Breast epithelium (tissue), 4 donors: ENCODE measurements around the gene NFIX. TPM values are rescaled to one million over a fixed set of nuclear protein-coding genes. Genes with fewer than 3 reads are reported as not detected.
A peak's percentile ranks its signal among the peaks of the same experiment; 100 is the strongest.

Experiments
- DNase-seq, 2 donors: peaks; one replicate each; pipeline ENCODE4 v3.0.0-alpha.2; 2019; ENCODE audit warnings: low spot score in 2 of 2
- H3K27ac ChIP-seq, 2 donors: fragments of 200-600 bp; sonication (generic) in 1 of 2; one replicate each; pipeline ENCODE4 v1.5.1; 2016 to 2019; ENCODE audit warnings: mild to moderate bottlenecking in 1 of 2
- H3K27me3 ChIP-seq, 2 donors: fragments of 200-600 bp; sonication (generic) in 1 of 2; one replicate each; pipeline versions ENCODE4 v1.5.1 to v1.6.0; 2017 to 2019; ENCODE audit warnings: control low read depth in 1 of 2, mild to moderate bottlenecking in 1 of 2
- H3K36me3 ChIP-seq: fragments of 200-600 bp; one replicate; pipeline ENCODE4 v1.5.1; 2019
- H3K4me1 ChIP-seq, 2 donors: fragments of 200-600 bp; sonication (generic); one replicate each; pipeline ENCODE4 v1.5.1; 2016 to 2019; ENCODE audit warnings: control low read depth in 1 of 2
- H3K4me3 ChIP-seq, 3 donors: fragments of 200-600 bp; sonication (generic); 1 replicate in 2 of 3; 2 replicates in 1 of 3; pipeline ENCODE4 v1.5.1; 2016 to 2019; ENCODE audit warnings: mild to moderate bottlenecking in 3 of 3, moderate library complexity in 2 of 3
- H3K9me3 ChIP-seq, 2 donors: fragments of 200-600 bp; sonication (generic) in 1 of 2; one replicate each; pipeline ENCODE4 v1.5.1; 2016 to 2019; ENCODE audit warnings: control low read depth in 1 of 2
- CTCF ChIP-seq, 3 donors: fragments of 450-650 bp; IDR thresholded peaks; one replicate each; pipeline ENCODE4 v1.5.1; 2016 to 2017; ENCODE audit warnings: antibody characterized with exemption in 3 of 3, mild to moderate bottlenecking in 3 of 3, moderate library complexity in 3 of 3
- POLR2A ChIP-seq: fragments of 450-650 bp; IDR thresholded peaks from one replicate; pipeline ENCODE4 v1.6.1; 2016; ENCODE audit warnings: antibody characterized with exemption, mild to moderate bottlenecking, moderate library complexity
- POLR2AphosphoS5 ChIP-seq, 3 donors: sonication (generic); formaldehyde crosslinking; IDR thresholded peaks; one replicate each; pipeline ENCODE4 v1.6.1; 2017; ENCODE audit warnings: antibody characterized with exemption in 3 of 3
- intact Hi-C: fragments of 100-400 bp; cut with DNase I; formaldehyde crosslinking; loops from one replicate; pipeline ENCODE4 v1.15.1; 2023; ENCODE audit warnings: low total_unique reads
- total RNA-seq, 3 donors: library from RNA; depleted of rRNA; stranded (reverse); fragments of >200 nt; gene quantifications; one replicate each; pipeline ENCODE4 v1.1.0, GENCODE V29; 2016

Gene NFIX
- total RNA-seq = 10 to 100 TPM; 43.6 to 53.9 (median 52.8) TPM

- no peak for TF ChIP-seq POLR2A
- TF ChIP-seq CTCF (IDR thresholded peaks at IDR 0.05) = no peak
- TF ChIP-seq POLR2AphosphoS5 (IDR thresholded peaks at IDR 0.05) = peak in 2 of 3 donors; percentile 41 to 49
- peak within 1 kb of the TSS; percentile 74 to 83 (median 81) for H3K4me3 ChIP-seq
- H3K27me3 ChIP-seq = no peaks in the 10 kb centered on the region
- H3K4me1 ChIP-seq = peaks cover 0 to 5% of the 10 kb centered on the region in 2 donors
- H3K27ac ChIP-seq = peak within 1 kb of the TSS; percentile 95 to 96
- no peaks in the 10 kb centered on the region for H3K36me3 ChIP-seq
- H3K9me3 ChIP-seq = no peaks in the 10 kb centered on the region
- intact Hi-C loops = no loop called here
- DNase-seq = peak in 1 of 2 donors; percentile 70
Measured at GRCh38 chr19:12994701-12995595, at the start of gene NFIX. Gene NFIX, plus strand, starts transcription at chr19:12995475. Its CDS starts 363 bp downstream, at chr19:12995838.

GRCh38 chr19:12945479-12946091 lies 49.7 kb upstream of the NFIX start, which contains the start of gene RAD23A:
Gene RAD23A, plus strand, starts transcription at chr19:12945862. Its CDS starts 87 bp downstream, at chr19:12945949.
- peaks cover 0 to 13% of the 10 kb centered on the region in 2 donors for H3K4me1 ChIP-seq
- intact Hi-C loops = no loop called here
- peak within 1 kb of the TSS; percentile 98 to 99 for H3K27ac ChIP-seq
- peak within 1 kb of the TSS; percentile 91 to 97 (median 95) for H3K4me3 ChIP-seq
- H3K36me3 ChIP-seq = peaks cover 21% of the 10 kb centered on the region
- peak; percentile 97 for DNase-seq
- no peaks in the 10 kb centered on the region for H3K27me3 ChIP-seq
- TF ChIP-seq POLR2A = peak; percentile 92
- TF ChIP-seq POLR2AphosphoS5 (IDR thresholded peaks at IDR 0.05) = peak; percentile 98 to 99 (median 99)
- TF ChIP-seq CTCF (IDR thresholded peaks at IDR 0.05) = no peak
- H3K9me3 ChIP-seq = no peaks in the 10 kb centered on the region

DNA sequence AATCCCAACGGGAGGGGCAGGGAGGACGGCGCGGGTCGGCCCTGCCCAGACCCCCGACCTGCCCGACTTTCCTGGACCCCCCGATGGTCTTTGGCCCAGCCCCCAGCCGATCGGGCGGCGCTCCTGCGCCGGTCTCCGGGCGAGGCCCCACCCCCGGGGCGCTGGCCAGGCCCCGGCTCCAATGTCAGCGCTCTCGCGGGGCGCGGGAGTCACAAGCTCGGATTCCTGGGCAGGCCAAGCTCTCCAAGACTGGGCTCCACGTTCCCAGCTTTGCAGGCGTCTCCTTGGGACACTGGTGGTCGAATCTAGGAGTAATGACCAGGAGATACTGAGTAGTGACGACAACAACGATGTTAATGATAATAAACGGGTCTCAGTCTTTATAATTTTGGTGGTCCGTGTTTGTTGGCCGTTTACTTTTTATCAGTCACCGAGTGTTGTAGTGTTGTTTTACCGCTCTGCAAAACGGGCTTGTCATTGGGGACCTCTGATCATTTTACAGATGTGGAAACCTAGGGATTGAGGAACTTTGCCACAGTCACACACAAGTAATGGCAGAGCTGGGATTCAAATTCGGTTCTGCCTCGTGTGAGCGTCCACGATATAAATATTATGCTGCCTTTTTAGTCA lies 49.1 kb upstream of the NFIX start:
- Histone ChIP-seq H3K27ac (peak overlapping the region; percentile 98 to 99), H3K4me1 (peaks cover 0 to 8% of the 10 kb centered on the region in 2 donors), H3K4me3 (peak overlapping the region; percentile 91 to 97 (median 95)), H3K36me3 (peaks cover 21% of the 10 kb centered on the region), H3K27me3 (no peaks in the 10 kb centered on the region), H3K9me3 (no peaks in the 10 kb centered on the region)
- intact Hi-C loops = no loop called here
- no peak for TF ChIP-seq POLR2AphosphoS5 (IDR thresholded peaks at IDR 0.05)
- TF ChIP-seq CTCF (IDR thresholded peaks at IDR 0.05) = no peak
- TF ChIP-seq POLR2A = no peak
- peak; percentile 70 to 75 for DNase-seq

DNA sequence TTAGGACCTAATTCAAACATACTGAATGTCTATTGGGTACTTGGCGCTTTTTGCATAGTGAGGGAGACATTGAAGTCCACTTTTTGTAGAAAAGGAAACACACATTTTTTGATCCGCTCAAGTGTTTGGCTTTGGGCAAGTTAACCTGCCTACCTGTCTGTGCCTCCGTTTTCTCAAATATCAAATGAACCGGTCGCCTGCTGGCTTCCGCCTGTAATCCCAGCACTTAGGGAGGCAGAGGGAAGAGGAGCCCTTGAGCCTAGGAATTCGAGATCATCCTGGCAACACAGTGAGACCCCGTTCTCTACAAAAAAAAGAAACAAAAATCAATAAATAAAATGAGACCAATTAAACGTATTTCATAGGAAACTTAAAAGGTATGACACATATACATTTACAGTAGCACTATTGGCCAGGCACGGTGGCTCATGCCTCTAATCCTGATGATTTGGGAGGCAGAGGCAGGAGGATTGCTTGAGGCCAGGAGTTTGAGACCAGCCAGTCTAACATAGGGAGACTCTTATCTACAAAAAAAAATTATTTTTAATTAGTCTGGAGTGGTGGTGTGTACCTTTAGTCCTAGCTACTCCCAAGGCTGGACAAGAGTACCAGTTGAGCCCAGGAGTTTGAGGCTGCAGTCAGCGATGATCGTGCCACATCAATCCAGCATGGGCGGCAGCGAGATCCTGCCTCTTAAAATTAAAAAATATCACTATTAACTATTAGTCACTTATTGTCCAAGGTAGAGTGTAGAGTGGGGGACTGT lies 48.4 kb upstream of the NFIX start:
- intact Hi-C loops = no loop called here
- H3K9me3 ChIP-seq = no peaks in the 10 kb centered on the region
- no peak for DNase-seq
- peaks cover 21% of the 10 kb centered on the region for H3K36me3 ChIP-seq
- peaks cover 0 to 8% of the 10 kb centered on the region in 2 donors for H3K4me1 ChIP-seq
- TF ChIP-seq POLR2A = no peak
- no peak for TF ChIP-seq POLR2AphosphoS5 (IDR thresholded peaks at IDR 0.05)
- no peak for TF ChIP-seq CTCF (IDR thresholded peaks at IDR 0.05)
- peak overlapping the region; percentile 98 to 99 for H3K27ac ChIP-seq
- no peaks in the 10 kb centered on the region for H3K27me3 ChIP-seq
- H3K4me3 ChIP-seq = peak overlapping the region; percentile 91 to 97 (median 95)
